Panc1 (cell line): ENCODE results near the gene CDK18. TPM values are rescaled to one million over a fixed set of nuclear protein-coding genes. Genes with fewer than 3 reads are reported as not detected.

Source experiments
- ATAC-seq: fragments of 200-7000 bp; cut with Tn5 transposase; 2 replicates; pipeline ENCODE4 v1.9.1; 2020; ENCODE audit warnings: mild to moderate bottlenecking, moderate library complexity
- BruUV-seq: library from RNA; stranded (reverse); fragments of 400-500 nt; replicated peaks from 2 replicates; lab custom pipeline; 2021; lab: Mats Ljungman, UMichigan
- CTCF ChIA-PET: fragments of 300-600 bp; sonication (Branson Sonifier 250); formaldehyde crosslinking; loops from one replicate; lab custom pipeline; 2022; ENCODE audit warnings: antibody characterized with exemption; lab: Charles Lee
- POLR2A ChIA-PET: fragments of 300-600 bp; sonication (Branson Sonifier 250); formaldehyde crosslinking; loops from one replicate; lab custom pipeline; 2022; ENCODE audit warnings: antibody characterized with exemption; lab: Charles Lee
- DNase-seq: peaks from one replicate; pipeline ENCODE4 v3.0.0-alpha.2; 2010; ENCODE audit warnings: low read depth, low spot score
- H3K27ac ChIP-seq: 2 replicates; pipeline ENCODE4 v1.5.1; 2011; ENCODE audit warnings: mild to moderate bottlenecking, low read length, inconsistent platforms
- H3K27me3 ChIP-seq: fragments of 200-500 bp; sonication (Bioruptor generic); 2 replicates; pipeline ENCODE4 v1.6.0; 2014; ENCODE audit warnings: low read length, inconsistent platforms; ENCODE audit not compliant: control insufficient read depth, insufficient read depth
- H3K36me3 ChIP-seq: fragments of 200-500 bp; sonication (Bioruptor generic); 2 replicates; pipeline ENCODE4 v1.5.1; 2014; ENCODE audit warnings: inconsistent platforms, mild to moderate bottlenecking, low read length, moderate library complexity; ENCODE audit not compliant: control insufficient read depth, insufficient read depth
- H3K4me1 ChIP-seq: 2 replicates; pipeline ENCODE4 v1.5.1; 2011; ENCODE audit warnings: inconsistent platforms, mild to moderate bottlenecking, low read length, moderate library complexity; ENCODE audit not compliant: control insufficient read depth, insufficient read depth
- H3K4me3 ChIP-seq, 2 experiments: 2 replicates each; pipeline ENCODE4 v1.5.1; 2011 to 2012; ENCODE audit warnings: low read depth in 2 of 2, low read length in 2 of 2, mild to moderate bottlenecking in 2 of 2, inconsistent platforms in 1 of 2, moderate library complexity in 1 of 2
- H3K9me3 ChIP-seq: fragments of 200-500 bp; sonication (Bioruptor generic); 2 replicates; pipeline ENCODE4 v1.5.1; 2014; ENCODE audit warnings: low read depth, mild to moderate bottlenecking, inconsistent platforms, low read length, moderate library complexity; ENCODE audit not compliant: control insufficient read depth, insufficient read depth
- POLR2AphosphoS5 ChIP-seq: IDR thresholded peaks from 2 replicates; pipeline ENCODE4 v1.6.1; 2012; ENCODE audit warnings: mild to moderate bottlenecking, low read depth, low read length, moderate library complexity
- SIN3A ChIP-seq: IDR thresholded peaks from 2 replicates; pipeline ENCODE4 v1.6.1; 2012; ENCODE audit warnings: low read depth, mild to moderate bottlenecking, low read length, moderate library complexity, borderline replicate concordance; ENCODE audit not compliant: insufficient read depth
- TCF7L2 ChIP-seq: IDR thresholded peaks from 2 replicates; pipeline ENCODE4 v1.6.1; 2011; ENCODE audit warnings: mild to moderate bottlenecking, low read depth, low read length, inconsistent platforms
- in situ Hi-C: cut with HindIII; loops from 2 replicates; pipeline ENCODE4 v1.10.0; 2016; ENCODE audit warnings: low sequenced_read_pairs, low pct_unique_long_range_greater_than_20kb
- intact Hi-C: fragments of 100-400 bp; cut with micrococcal nuclease; formaldehyde crosslinking; loops from one replicate; pipeline ENCODE4 v1.10.0; 2022; ENCODE audit not compliant: unreplicated experiment
- total RNA-seq: library from RNA; stranded (reverse); gene quantifications from one replicate; pipeline ENCODE4 v1.2.1, GENCODE V29; 2021; ENCODE audit not compliant: unreplicated experiment
- TF ChIP-seq, protein P1 (sequence below): fragments of 450-650 bp; IDR thresholded peaks from 2 replicates; pipeline ENCODE4 v1.5.1; 2017; ENCODE audit warnings: mild to moderate bottlenecking
- TF ChIP-seq, protein P2 (sequence below), 2 experiments: IDR thresholded peaks; 2 replicates each; pipeline ENCODE4 v1.6.1; 2011 to 2012; ENCODE audit warnings: low read depth in 2 of 2, control low read depth in 1 of 2, low read length in 1 of 2, mild to moderate bottlenecking in 1 of 2, moderate library complexity in 1 of 2; ENCODE audit not compliant: insufficient read depth in 1 of 2

The CDK18 gene
- total RNA-seq, 1 experiment from 2014 or later: 7.0 TPM

DNA sequence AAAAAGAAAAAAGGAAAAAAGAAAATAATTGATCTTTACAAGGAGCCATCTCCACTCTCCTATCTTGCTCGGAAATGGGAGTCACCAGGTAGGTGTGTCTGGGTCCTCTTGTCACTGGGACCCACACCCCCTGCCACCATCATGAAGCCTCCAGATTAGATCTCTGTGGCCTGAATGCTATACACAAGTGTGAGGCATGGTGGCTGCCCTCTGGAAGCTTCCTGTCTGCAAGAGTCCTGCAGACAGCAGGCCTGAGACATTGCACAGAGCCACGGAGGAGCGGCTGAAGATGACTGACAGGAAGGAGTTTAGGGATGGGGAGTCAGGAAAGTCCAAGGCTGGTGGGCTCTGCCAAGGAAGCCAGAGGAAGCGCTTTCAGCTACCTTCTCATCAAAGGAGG lies 16.2 kb downstream of the CDK18 start:
- Histone ChIP-seq H3K36me3 (no peaks in the 10 kb centered on the region), H3K4me1 (peaks cover 6% of the 10 kb centered on the region), H3K4me3 (no peak overlapping the region), H3K9me3 (no peaks in the 10 kb centered on the region), H3K27me3 (no peaks in the 10 kb centered on the region), H3K27ac (no peak overlapping the region)
- BruUV-seq: no TSS peak
- DNase-seq (no peak), ATAC-seq (no peak)
- CTCF ChIA-PET: no interaction called here
- in situ Hi-C loops: no loop called here
- no peak for TF ChIP-seq SIN3A
- intact Hi-C loops: no loop called here
- POLR2A ChIA-PET: no interaction called here

DNA sequence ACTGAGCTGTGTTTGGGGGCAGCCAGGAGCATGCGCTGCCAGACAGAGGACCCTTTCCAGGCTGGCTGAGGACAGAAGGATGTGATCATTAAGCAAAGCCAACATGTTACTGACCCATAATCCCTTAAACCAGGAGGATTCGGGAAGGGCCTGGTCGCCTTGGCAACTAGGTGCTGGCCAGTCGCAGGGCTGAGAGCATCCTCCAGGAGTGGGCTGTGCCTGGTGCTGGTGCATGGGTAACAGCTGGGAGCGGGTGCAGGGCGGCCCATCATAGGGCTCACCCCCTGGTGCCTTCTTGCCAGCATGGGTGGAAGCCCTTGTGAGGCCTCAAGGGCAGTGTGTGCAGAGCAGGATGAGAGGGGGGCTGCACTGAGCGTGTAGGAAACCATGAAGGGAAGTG lies 17.2 kb downstream of the CDK18 start:
- no TSS peak for BruUV-seq
- Histone ChIP-seq H3K27me3 (no peaks in the 10 kb centered on the region), H3K9me3 (no peaks in the 10 kb centered on the region), H3K36me3 (no peaks in the 10 kb centered on the region), H3K4me1 (peaks cover 6% of the 10 kb centered on the region), H3K27ac (no peak overlapping the region), H3K4me3 (no peak overlapping the region)
- in situ Hi-C loops: no loop called here
- POLR2A ChIA-PET: no interaction called here
- intact Hi-C loops: no loop called here
- ATAC-seq (no peak), DNase-seq (no peak)
- CTCF ChIA-PET: interaction anchor here (0.8 to 5.2 kb wide), 2 partner anchors 34 to 167 kb away, joined by 3 to 92 read pairs; no protein-coding TSS in a partner anchor
- TF ChIP-seq POLR2AphosphoS5 (no peak), TCF7L2 (no peak), SIN3A (no peak)
- TF ChIP-seq, protein P1, sequence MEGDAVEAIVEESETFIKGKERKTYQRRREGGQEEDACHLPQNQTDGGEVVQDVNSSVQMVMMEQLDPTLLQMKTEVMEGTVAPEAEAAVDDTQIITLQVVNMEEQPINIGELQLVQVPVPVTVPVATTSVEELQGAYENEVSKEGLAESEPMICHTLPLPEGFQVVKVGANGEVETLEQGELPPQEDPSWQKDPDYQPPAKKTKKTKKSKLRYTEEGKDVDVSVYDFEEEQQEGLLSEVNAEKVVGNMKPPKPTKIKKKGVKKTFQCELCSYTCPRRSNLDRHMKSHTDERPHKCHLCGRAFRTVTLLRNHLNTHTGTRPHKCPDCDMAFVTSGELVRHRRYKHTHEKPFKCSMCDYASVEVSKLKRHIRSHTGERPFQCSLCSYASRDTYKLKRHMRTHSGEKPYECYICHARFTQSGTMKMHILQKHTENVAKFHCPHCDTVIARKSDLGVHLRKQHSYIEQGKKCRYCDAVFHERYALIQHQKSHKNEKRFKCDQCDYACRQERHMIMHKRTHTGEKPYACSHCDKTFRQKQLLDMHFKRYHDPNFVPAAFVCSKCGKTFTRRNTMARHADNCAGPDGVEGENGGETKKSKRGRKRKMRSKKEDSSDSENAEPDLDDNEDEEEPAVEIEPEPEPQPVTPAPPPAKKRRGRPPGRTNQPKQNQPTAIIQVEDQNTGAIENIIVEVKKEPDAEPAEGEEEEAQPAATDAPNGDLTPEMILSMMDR: no peak
- TF ChIP-seq, protein P2, sequence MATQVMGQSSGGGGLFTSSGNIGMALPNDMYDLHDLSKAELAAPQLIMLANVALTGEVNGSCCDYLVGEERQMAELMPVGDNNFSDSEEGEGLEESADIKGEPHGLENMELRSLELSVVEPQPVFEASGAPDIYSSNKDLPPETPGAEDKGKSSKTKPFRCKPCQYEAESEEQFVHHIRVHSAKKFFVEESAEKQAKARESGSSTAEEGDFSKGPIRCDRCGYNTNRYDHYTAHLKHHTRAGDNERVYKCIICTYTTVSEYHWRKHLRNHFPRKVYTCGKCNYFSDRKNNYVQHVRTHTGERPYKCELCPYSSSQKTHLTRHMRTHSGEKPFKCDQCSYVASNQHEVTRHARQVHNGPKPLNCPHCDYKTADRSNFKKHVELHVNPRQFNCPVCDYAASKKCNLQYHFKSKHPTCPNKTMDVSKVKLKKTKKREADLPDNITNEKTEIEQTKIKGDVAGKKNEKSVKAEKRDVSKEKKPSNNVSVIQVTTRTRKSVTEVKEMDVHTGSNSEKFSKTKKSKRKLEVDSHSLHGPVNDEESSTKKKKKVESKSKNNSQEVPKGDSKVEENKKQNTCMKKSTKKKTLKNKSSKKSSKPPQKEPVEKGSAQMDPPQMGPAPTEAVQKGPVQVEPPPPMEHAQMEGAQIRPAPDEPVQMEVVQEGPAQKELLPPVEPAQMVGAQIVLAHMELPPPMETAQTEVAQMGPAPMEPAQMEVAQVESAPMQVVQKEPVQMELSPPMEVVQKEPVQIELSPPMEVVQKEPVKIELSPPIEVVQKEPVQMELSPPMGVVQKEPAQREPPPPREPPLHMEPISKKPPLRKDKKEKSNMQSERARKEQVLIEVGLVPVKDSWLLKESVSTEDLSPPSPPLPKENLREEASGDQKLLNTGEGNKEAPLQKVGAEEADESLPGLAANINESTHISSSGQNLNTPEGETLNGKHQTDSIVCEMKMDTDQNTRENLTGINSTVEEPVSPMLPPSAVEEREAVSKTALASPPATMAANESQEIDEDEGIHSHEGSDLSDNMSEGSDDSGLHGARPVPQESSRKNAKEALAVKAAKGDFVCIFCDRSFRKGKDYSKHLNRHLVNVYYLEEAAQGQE (IDR thresholded peaks at IDR 0.05; ENCODE audit: insufficient read depth in 1 of 2, low read depth in 2 of 2, low read length in 1 of 2): no peak

DNA sequence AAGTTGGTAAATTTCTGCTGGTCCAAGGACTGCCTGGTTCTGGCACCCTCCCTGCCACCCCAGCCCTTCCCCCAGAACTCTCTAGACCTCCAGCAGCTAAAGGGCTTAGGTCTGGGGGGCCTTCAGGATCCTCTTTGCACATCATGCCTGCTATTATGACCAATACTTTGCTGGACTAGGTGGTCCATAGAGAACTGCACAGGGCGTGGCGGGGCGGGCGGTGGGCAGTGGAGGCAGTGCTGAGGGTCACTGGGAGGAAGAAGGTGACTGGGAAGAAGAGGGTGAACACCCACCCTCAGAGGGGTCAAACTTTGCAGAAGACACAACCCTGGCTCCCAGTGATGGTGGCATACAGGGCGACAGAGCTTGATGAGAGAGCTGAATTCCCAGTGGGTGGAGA lies 18.2 kb downstream of the CDK18 start:
- peaks cover 6% of the 10 kb centered on the region for H3K4me1 ChIP-seq
- DNase-seq (no peak), ATAC-seq (no peak)
- ChIA-PET POLR2A (interaction anchor here (0.6 kb wide), 1 partner anchor 38 kb away, joined by 9 read pairs; no protein-coding TSS in a partner anchor), CTCF (interaction anchor here (0.6 to 5.2 kb wide), 5 partner anchors 20 to 169 kb away, joined by 3 to 92 read pairs (median 7); no protein-coding TSS in a partner anchor)
- no peaks in the 10 kb centered on the region for H3K27me3 ChIP-seq
- H3K36me3 ChIP-seq: no peaks in the 10 kb centered on the region
- intact Hi-C loops (no loop called here), in situ Hi-C loops (no loop called here)
- H3K9me3 ChIP-seq: no peaks in the 10 kb centered on the region
- TF ChIP-seq, protein P1: no peak
- no peak for TF ChIP-seq SIN3A
- no peak overlapping the region for H3K4me3 ChIP-seq
- no TSS peak for BruUV-seq
- no peak overlapping the region for H3K27ac ChIP-seq
